ENCODE data around the gene ZIM2.

Gene ZIM2

DNA sequence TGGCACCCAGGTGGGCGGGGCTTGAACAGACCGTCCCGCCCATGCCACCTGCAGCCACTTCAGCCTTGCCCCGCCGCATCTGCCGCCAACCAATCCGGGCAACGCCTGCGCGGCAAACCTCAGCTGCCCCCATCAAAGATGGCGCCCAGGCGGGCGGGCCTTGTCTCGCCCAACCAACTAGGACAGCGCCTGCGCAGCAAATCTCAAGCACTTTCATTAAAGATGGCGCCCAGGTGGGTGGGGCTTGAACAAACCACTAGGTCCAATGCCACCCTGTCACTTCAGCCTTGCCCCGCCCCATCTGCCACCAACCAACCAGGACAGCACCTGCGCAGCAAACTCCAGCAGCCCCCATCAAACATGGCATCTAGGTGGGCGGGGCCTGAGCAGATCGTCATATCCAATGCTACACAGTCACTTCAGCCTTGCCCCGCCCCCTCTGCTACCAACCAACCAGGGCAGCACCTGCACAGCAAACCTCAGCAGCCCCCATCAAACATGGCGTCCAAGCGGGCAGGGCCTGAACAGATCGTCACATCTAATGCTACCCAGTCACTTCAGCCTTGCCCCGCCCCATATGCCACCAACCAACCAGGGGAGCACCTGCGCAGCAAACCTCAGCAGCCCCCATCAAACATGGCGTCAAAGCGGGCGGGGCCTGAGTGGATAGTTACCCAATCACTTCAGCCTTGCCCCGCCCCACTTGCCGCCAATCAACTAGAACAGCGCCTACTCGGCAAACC, 1.4 kb downstream of the ZIM2 start:
- DNase-seq (ENCODE audit: low spot score), result no peak

DNA sequence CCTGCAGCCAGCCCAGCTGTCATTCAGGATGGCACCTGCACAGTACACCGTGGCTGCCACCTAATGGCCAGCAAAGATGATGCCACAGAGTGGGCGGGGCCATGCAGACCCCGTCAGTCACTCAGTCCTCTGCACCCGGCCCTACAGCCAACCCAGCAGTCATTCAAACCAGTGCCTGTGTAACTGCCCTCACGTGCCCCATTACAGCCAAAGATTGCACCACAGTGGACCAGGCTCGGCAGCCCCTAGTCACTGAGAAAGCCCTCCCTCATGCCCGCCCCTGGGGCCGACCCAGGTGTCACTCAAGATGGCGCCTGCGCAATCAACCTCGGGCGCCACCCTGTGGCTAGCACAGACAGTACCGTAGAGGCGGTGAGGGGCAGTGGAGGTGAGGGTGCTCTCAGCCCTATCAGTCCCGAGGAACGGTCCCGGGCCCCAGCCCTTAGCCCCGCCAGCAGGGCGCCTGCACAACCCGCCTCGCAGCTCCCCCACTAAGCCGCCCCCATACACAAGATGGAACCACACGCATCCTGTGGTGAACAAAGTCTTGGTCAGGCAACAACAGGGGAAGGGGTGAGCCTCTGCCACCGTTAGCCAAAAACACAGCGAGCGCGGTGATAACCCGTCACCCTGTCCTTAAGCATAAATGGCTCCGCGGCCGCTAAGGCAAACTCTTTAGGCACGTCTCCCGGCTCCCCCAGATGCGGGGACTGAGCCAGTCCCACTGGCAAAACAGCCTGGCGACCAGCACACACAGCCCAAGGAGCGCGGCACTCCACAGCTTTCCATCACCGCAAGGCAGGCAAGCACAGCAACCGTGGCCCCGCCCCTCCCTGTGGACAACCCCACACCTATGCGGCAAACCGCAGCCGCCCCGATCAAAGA, 2.3 kb downstream of the ZIM2 start:
- no peak for DNase-seq (ENCODE audit: low spot score)

DNA sequence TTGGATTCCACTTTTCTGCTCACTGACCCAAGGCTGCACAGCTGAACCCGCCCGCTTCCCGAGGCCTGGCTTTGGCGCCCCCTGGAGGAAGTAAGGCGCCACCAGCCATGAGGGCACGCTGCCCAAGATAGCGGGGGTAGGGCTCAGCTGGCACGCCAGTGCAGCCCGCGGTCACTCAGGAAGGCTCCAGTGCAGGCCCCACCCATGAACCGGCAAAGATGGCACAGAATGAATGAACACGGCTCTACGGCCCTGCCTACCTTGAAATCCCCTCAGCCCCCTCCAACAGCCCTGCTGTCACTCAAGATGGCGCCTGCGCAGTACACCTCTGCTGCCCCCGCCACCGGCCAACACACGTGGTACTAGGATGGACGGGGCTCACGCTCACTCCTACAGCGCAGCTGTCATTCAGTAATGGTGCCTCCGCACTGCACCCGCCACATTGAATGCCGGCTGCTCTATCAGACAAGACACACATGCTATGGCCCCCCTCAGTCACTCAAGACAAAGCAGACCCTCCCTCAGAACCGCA, 3.0 kb downstream of the ZIM2 start:
- no peak for DNase-seq (ENCODE audit: low spot score)

DNA sequence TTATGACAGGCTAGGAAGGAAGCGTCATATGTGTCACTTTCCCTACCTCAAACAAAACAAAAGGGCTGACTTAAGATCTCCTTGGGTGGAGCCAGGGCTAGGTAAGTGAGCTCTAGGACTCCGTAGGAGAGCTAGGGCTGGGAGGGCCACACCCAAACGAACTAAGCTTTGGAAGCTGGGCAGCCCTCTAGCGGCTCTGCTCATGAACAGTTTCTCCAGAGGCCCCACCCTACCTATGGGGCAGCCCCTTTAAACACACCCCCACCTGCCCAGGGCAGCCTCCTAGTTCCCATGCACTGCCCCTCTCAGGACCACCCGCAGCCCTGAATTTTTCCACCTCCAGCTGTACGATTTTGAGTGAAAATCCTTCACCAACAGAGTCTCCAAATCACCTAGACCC, 3.5 kb downstream of the ZIM2 start:
- no peak for DNase-seq (ENCODE audit: low spot score)

DNA sequence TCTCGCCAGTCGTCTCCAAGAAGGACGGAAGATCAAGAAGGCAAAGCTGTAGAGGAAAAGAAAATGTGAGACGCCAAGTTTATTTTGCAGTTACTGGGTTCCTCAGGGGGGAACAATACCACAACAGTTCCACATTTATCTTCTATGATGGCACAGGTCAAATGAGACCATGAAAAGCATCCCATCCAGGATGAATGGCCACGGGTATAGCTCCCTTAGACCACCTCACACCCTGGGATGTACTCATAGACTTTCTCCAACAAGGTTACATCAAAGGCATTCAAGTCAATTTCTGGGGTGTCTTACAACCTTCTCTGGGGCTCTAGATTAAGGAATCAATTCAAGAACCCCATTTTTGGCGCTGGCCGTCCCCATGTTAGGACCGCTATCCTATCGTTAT, 4.5 kb downstream of the ZIM2 start:
- no peak for DNase-seq (ENCODE audit: low spot score)

DNA sequence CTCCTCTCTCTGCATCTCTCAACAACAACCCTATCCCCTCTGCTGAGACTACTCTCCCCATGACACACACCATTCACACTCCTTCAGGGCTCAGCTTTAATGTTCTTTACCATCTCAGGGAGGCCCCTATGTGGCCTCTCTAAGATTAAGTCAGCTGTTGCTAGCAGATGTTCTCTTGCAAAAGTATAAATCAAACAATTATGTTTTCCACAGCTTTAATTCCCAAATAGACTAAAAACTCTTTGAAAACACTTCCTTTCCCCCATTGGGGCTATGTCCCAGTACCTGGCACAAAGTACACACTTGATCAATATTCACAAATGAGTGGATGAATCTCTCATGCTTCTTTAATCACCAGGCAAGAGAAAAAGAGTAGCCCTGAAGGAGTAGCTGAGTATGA, 5.1 kb downstream of the ZIM2 start:
- DNase-seq (ENCODE audit: low spot score), result no peak

DNA sequence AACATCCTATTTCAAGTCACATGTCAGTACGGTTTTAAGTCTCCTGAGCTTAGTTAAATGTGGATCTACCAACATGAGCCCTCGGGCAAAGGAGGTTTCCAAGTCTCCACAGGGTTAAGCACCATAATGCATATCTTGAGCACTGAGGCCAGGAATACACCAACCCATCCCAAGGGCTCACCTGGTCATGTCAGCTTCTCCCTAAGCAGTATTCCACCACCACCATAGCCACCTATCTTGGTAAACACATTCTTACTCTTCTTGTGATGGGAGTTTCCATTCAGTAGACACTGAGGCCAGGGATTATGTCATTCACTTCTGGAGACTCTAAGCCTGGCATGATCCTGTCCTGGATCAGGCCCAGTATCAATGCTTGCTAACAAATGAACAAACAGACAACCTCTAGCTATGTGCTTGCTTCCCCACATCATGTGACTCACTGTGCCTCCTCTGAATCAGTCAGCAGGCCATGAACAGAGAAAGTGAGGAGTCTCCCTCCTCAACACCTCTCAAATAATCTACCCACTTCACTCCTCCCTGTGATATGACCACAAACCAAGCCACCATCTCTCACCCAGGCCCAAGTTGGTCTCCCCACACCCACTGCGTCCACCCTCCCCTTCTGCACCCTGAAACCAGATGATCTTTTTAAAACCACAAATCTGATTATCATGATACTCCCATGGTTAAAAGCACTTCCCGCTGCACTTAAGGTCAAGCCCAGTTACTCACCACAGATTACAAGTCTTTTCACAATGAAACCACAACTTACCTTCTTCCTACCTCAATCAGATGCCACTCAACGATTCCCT, 5.8 kb downstream of the ZIM2 start:
- DNase-seq (ENCODE audit: low spot score), result no peak

DNA sequence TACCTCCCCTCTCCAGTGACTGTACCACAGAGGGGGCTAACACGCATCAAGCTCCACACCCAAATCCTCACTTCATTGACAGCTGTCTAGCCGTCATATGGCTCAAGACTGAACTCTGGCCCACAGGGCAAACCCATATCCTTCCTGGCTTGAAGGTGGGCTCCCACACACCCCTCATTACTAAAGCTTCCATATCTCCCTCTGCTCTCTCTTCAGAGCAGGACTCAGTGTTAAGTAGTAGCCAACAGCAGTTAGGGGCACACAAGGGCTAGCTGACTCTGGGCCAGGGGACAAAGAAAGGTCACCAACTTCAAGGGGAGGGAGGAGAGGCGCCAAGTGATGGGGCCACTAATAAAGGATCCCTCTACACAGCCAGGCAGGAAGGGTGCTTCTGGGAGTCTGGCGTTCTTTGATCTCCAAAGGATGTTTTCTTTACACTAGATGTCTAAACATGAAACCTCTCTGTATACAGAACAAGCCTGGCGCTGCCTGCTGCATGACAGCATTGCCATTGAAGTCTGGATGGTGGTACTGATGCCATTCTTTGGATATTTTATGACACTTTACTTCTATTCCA, 8.1 kb downstream of the ZIM2 start:
- DNase-seq (ENCODE audit: low spot score), result no peak

DNA sequence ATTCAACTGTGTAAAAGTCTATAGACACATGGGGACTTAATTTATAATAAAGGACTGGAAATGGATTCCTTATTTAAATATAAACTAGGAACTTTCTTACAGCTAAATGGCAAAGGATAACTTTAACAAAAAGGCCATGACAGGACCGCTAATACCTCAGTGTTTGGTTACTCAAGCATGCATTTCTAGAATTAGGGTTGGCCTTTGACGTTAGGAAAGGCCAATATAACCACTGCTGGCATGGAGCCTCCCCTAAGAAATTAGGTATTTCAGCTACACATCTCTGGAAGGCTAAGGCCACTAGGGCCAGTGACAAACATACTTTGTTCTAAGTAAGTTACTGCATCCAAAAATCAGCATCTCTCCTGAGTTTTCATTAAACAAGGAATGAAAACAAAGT, 9.3 kb downstream of the ZIM2 start:
- no peak for DNase-seq (ENCODE audit: low spot score)

DNA sequence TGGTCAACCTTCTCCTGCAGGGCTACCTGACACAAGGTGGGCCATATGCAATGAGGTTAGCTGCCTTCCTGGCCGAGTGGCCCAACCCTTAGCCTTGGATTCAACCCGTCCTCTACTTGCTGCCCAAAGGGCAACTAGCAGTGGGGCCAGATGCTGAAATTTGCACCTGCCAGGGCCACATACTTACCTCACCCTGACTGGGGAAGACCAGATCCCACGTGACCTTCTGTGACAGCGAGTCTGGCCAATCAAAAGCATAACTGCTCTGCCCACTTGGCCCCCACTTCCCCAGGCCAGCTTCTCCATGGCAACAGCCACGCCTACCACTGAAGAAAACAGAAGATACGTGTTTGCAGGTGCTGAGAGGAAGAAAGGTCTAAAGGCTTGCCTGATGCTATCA, 10.9 kb downstream of the ZIM2 start:
- no peak for DNase-seq (ENCODE audit: low spot score)

DNA sequence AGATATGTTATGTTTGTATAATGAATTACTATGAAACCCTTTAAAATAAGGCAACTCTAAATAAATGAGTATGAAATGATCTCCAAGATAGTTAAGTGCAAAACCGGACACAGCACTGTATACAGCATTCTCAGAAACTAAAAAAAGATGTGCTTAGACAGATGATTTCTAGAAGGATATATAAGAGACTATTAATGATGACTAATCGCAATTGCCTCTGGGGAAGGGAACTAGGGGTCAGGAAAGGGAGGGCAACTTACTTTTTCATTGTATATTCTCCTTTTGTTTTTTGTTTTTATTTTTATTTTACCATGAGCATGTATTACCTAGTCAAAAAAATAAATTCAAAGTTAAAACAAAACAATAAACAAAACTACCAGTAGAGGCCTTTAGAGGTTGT, 12.8 kb downstream of the ZIM2 start:
- no peak for DNase-seq (ENCODE audit: low spot score)

DNA sequence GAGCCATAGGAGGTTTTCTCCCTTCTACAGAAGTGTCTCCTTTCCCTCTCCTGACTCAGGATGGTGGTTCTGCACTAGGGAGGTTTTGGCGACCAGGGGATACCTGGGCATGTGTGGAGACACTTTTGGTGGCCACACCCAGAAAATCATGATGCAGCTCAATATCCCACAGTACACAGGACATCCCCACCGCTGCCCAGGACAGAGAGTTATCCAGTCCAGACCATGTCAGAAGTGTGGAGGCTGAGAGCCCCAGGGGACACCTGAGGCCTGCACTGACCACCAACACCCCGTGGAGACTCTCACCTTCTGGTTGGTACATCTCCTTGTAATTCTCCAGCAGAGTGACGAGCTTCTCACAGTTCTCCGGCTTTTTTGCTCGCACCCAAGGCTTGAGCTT, 16.6 kb downstream of the ZIM2 start:
- no peak for DNase-seq (ENCODE audit: low spot score)

DNA sequence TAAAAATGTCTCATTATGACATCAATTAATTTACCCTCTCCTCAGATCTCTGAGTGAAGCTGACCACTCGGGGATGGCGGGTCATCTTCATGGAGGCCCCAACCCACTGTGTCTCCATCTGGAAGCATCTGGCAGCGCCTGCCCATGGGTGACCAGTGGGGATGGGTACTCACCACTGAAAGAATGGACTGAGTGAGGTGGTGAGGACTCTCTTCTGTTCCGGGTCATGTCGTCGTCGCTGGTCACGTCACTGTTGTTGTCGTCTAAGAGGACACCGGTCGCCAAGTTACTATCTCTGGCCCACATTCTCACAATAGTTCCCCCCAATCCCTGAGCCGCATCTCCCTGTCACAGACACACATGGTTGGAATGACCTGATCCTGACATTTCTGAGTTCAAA, 17.1 kb downstream of the ZIM2 start:
- no peak for DNase-seq (ENCODE audit: low spot score)

DNA sequence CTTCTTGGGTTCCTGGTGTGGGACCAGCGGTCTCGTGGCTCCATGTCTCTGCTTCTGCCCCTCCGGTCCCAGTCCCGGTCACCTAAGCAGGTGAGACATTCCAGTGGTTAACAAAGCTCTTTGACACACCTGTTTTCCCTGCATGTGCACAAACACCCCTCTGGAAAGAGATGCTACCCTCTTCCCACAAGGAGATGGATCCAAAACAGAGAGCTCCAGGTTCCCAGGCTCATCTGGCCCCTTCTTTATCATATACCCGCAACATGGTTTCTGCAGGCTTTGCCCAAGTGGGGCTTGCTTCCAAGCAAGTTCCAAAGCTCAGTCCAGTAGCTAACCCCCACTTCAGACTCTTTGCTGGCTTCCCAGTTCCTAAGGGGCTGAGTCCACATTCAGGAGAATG, 17.8 kb downstream of the ZIM2 start:
- DNase-seq (ENCODE audit: low spot score), result no peak

DNA sequence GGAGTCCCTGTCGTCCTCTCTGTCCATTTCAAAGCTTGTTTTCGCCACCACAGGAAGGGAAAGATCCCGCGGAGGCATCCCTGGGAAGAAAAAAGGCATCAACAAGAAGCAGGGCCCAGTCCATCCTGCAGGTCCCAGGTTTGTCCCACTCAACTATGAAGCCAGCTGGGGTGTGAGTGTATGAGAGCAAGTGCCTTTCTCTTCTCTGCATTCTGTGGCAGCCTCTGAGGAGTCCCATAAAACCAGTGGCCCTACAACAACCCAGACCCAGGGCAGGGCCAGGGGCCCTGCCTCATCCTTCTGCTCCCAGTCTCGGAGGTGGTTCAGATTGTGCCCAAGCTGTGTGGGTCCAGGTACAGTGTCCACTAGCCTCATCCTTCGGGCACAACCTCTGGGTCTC, 18.9 kb downstream of the ZIM2 start:
- DNase-seq (ENCODE audit: low spot score), result no peak

DNA sequence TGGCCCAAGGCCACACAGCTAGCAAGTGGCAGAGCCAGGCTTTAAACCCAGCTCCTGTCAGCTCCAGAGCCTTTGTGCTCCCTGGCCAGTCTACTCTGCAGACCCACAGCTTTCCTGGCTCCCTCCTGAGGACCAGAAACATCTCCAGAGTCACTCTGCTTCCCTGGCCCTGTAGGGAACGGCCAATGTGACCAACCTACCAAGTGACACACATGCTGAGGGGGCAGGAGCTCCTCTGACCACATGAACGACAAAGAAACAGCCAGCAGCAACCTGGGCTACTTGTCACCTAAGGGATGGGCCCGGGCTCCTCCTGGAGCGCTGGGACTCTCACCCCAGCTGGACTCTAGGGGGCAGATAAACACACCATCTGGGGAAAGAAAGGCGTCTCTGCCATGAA, 19.3 kb downstream of the ZIM2 start:
- DNase-seq (ENCODE audit: low spot score), result no peak

DNA sequence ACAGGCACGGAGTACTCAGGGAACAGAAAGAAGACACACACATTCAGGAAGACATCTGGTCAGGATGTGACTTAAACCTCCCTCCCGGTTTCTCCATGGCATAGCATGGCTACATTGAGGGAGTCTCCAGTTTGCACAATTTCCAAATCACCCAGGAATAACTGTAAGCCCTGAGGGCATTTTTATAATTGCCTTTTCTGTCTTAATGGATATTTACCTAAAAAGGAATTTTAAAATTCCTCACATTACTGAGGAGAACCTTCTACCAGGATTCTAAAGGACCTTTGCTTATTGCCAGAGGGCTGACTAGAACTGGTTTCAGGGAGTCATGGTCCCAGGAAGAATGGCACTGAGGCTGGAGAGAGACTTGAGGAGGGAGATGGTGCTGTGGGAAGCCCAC, 21.4 kb downstream of the ZIM2 start:
- DNase-seq (ENCODE audit: low spot score), result no peak

DNA sequence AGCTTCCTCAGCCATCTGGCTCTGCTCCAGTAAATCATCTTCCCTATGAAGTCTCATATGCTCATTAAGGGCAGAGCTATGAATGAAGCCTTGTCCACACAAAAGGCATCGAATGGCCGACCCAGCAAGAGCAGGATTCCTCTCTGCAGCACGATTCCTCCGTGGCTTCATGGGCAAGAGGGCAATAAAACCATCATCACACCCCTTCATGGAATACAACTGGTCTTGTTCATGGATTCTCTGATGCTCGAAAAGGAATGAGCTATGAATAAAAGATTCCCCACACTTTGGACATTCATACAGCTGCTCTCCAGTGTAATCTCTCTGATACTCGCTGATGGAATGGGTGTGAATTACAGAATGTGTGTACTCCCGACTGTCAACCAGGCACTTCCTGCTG, 25.9 kb downstream of the ZIM2 start:
- no peak for DNase-seq (ENCODE audit: low spot score)

DNA sequence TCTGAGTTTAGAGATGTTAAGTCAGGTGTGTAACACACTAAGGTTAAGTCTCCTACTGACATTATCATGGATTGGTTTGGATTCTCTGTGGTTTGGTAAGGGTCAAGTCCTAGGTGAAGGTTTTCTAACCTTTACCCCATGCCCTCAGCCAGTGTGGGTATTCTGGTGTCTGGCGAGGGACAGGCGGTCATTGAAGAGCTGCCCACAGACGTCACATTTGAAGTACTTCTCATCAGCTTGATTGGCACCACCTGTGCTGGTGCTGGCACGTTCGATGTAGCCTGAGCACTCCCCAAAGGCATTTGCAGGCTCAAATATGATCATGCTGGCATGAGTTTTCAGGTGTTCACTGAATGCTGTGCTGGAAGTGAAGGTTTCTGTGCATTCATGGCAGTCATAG, 27.0 kb downstream of the ZIM2 start:
- DNase-seq (ENCODE audit: low spot score), result no peak

DNA sequence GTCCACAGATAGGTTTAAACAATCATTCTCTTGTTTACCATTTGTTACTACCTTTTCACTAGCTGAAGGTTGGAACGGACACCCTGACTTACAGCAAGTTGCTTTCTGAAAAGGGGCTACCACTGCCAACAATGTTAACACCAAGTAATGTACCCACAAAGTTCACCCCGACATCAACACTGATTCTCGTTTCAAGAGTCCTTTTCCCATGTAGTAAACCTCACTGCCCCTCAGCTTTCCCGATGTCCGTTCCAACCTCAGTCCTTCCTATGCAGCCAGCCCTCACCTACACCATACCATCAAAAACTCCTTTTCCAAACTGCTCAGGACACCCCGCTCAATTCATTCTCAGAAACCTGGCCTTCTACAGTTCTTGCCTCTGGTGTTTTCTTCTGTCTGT, 29.0 kb downstream of the ZIM2 start:
- DNase-seq (ENCODE audit: low spot score), result no peak

DNA sequence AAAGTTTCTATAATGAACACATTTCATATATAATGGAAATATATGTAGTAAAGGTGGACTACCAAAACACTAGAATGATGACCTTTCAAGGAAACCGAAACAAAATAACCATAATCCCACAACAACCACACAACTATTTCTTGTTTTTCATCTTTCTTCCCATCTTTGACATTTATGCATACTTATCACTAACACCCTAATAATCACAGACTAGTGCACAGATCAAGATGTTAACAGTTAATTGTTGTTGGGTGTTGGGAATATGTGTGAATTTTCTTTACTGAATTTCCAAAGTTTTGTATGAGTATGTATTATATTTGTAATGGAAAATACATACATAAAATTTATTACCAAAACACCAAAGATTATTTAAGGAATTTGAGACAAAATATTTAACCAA, 30.3 kb downstream of the ZIM2 start:
- no peak for DNase-seq (ENCODE audit: low spot score)

DNA sequence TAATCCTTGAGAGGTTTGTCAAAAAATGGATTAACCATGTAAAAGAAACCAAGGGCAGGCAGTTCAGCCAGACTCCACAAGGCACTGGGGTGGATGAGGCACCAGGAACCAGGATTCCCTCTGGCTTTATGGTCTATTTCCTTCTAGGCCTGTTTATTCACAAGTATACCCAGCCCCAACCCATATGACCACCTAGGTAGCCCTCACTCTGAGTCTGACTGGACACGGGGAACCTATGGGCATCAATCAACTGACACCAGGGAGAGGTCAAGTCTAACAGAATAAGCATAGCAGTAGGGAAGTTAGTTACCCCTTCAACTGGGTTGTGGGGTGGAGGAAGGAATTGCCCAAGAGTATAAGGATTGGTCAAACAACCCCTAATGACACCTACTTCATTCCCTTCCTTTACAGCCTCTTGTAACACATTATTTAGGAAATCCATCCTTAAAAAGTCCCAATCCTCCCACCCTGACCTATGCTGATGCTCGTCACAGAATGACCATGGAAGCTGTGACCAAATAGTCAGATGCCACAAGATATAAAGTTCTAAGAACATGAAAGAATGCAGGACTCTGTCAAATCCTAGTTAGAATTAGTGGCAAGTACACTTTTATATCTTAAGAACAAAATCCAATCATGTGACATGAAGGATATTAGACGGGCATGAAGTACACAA, 31.7 kb downstream of the ZIM2 start:
- no peak for DNase-seq (ENCODE audit: low spot score)
